ENCODE measurements around the gene IDS.

DNA sequence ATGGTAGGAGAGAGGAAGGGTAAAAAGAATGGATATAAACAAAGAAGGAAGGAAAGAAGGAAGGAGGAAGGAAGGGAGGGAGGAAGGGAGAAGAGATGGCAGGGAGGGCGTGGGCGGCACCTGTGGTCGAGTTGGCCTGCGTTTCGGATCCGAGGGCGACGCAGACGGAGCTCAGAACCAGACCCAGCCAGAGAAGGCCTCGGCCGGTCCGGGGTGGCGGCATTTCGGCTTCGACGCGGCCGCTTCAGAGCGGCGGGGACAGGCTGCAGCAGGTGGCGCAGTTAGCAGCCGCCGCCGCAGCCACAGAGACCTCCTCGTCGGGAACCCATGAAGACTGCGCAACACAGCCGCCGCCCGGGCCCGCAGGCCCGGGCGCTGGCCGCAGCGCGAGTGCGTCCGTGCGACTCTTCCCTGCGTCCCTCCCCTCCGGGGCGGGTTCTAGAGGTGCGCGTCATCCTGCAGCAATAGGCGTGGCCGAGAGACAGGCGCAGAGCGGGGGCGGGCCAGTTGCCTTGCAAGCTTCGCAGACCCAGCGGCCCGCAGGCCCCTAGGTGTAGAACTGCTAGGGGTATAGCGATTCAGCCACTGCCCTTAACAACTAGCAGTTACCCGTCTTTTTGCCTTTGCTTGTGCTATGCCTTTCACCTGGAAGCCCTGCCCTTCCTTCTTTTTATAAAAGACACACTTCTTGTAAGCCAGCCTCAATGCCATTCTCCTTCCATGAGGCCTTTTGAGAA lies at the start of gene IDS:
- TF ChIP-seq, protein P1, sequence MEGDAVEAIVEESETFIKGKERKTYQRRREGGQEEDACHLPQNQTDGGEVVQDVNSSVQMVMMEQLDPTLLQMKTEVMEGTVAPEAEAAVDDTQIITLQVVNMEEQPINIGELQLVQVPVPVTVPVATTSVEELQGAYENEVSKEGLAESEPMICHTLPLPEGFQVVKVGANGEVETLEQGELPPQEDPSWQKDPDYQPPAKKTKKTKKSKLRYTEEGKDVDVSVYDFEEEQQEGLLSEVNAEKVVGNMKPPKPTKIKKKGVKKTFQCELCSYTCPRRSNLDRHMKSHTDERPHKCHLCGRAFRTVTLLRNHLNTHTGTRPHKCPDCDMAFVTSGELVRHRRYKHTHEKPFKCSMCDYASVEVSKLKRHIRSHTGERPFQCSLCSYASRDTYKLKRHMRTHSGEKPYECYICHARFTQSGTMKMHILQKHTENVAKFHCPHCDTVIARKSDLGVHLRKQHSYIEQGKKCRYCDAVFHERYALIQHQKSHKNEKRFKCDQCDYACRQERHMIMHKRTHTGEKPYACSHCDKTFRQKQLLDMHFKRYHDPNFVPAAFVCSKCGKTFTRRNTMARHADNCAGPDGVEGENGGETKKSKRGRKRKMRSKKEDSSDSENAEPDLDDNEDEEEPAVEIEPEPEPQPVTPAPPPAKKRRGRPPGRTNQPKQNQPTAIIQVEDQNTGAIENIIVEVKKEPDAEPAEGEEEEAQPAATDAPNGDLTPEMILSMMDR (IDR thresholded peaks at IDR 0.05; ENCODE audit: low read length): no peak
- TF ChIP-seq EZH2phosphoT487 (IDR thresholded peaks at IDR 0.05; ENCODE audit: low read length) (no peak), EZH2 (optimal IDR thresholded peaks at IDR 0.05; ENCODE audit: low read depth, low read length) (no peak)
